ENCODE measurements around the gene MID1.

DNA sequence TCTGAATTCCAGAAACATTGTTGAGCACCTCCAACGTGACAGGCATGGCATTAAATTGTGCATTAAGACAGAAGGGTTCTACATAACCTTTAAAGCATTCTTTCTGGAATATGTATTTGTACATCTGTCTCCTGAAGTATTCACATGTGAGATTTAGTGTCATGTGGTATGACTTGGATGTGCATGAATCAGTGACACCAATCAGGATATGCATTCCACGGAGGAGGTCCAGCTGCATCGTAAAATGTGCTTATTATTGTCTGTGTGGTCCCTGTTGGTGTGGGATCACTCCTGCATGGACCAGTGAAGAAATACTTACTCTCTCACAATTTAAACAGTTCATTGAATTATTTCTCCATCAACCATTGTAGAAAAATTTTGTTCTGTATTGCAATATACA lies 149.0 kb downstream of the MID1 start:
- TF ChIP-seq CTCF (IDR thresholded peaks at IDR 0.05 in 4 of 5, conservative IDR thresholded peaks at IDR 0.05 in 1 of 5) (no peak), POLR2A (IDR thresholded peaks at IDR 0.05) (no peak)

All from gastrocnemius medialis (tissue), 4 donors.